Naive thymus-derived CD8-positive, alpha-beta T cell (primary cell): ENCODE data around the gene TMEM35A. TPM values are rescaled to one million over a fixed set of nuclear protein-coding genes. Genes with fewer than 3 reads are reported as not detected.
A peak's percentile ranks its signal among the peaks of the same experiment; 100 is the strongest.
"Not testable (repeated sequence)": the region's sequence is repeated elsewhere in the genome, so short reads cannot be mapped to it uniquely, and the experiment has no call there.

Experiments
- ATAC-seq, 2 donors: fragments of 150-1000 bp; cut with Tn5 transposase in 1 of 2; sonication (Bioruptor Pico), chemical (Tn5 transposase) in 1 of 2; 1 replicate in 1 of 2; 2 replicates in 1 of 2; pipeline ENCODE4 v1.10.0; 2021; ENCODE audit warnings: mild to moderate bottlenecking in 2 of 2, moderate library complexity in 2 of 2
- POLR2A ChIA-PET: fragments of 350-600 bp; sonication (Branson Sonifier 250); formaldehyde crosslinking; loops from one replicate; lab custom pipeline; 2021; ENCODE audit warnings: antibody characterized with exemption; lab: Charles Lee
- DNase-seq, 10 donors: peaks; one replicate each; pipeline versions ENCODE4 v3.0.0 to v3.0.0-alpha.2; 2020 to 2022
- H3K27ac Mint-ChIP-seq, 10 donors: one replicate each; pipeline ENCODE4 v1.8.0; 2020 to 2022; ENCODE audit warnings: mild to moderate bottlenecking in 10 of 10, mixed read lengths in 10 of 10, moderate library complexity in 4 of 10, inconsistent platforms in 1 of 10
- H3K27me3 Mint-ChIP-seq, 5 donors: one replicate each; pipeline ENCODE4 v1.8.0; 2021 to 2022; ENCODE audit warnings: mixed read lengths in 5 of 5
- H3K36me3 Mint-ChIP-seq, 3 donors: one replicate each; pipeline ENCODE4 v1.8.0; 2020 to 2022; ENCODE audit warnings: mixed read lengths in 3 of 3, mild to moderate bottlenecking in 2 of 3, inconsistent platforms in 1 of 3
- H3K4me1 Mint-ChIP-seq, 4 donors: one replicate each; pipeline ENCODE4 v1.8.0; 2021 to 2022; ENCODE audit warnings: mixed read lengths in 4 of 4
- H3K4me3 Mint-ChIP-seq, 10 donors: one replicate each; pipeline ENCODE4 v1.8.0; 2020 to 2022; ENCODE audit warnings: mild to moderate bottlenecking in 10 of 10, mixed read lengths in 10 of 10, moderate library complexity in 6 of 10, inconsistent platforms in 1 of 10
- H3K9me3 Mint-ChIP-seq, 9 donors: one replicate each; pipeline ENCODE4 v1.8.0; 2020 to 2022; ENCODE audit warnings: mixed read lengths in 9 of 9, mild to moderate bottlenecking in 3 of 9, inconsistent platforms in 1 of 9, moderate library complexity in 1 of 9
- polyA plus RNA-seq, 3 donors: library from polyadenylated mRNA; unstranded; fragments of 300-500 nt; fragmentation: Illumina TruSeq; gene quantifications; one replicate each; pipeline ENCODE4 v1.2.3, GENCODE V29; 2021
- total RNA-seq, 8 experiments: library from RNA in 2 of 8; stranded (reverse) in 2 of 8; gene quantifications; one replicate each; pipeline ENCODE4 v1.2.3 and lab custom pipeline; 2021 to 2026

TMEM35A gene, protein sequence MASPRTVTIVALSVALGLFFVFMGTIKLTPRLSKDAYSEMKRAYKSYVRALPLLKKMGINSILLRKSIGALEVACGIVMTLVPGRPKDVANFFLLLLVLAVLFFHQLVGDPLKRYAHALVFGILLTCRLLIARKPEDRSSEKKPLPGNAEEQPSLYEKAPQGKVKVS
- not detected for total RNA-seq
- not detected for polyA plus RNA-seq
- total RNA-seq (lab: John Stamatoyannopoulos, UW), result 0 to 0.07 (median 0) reads per million in 6 experiments

DNA sequence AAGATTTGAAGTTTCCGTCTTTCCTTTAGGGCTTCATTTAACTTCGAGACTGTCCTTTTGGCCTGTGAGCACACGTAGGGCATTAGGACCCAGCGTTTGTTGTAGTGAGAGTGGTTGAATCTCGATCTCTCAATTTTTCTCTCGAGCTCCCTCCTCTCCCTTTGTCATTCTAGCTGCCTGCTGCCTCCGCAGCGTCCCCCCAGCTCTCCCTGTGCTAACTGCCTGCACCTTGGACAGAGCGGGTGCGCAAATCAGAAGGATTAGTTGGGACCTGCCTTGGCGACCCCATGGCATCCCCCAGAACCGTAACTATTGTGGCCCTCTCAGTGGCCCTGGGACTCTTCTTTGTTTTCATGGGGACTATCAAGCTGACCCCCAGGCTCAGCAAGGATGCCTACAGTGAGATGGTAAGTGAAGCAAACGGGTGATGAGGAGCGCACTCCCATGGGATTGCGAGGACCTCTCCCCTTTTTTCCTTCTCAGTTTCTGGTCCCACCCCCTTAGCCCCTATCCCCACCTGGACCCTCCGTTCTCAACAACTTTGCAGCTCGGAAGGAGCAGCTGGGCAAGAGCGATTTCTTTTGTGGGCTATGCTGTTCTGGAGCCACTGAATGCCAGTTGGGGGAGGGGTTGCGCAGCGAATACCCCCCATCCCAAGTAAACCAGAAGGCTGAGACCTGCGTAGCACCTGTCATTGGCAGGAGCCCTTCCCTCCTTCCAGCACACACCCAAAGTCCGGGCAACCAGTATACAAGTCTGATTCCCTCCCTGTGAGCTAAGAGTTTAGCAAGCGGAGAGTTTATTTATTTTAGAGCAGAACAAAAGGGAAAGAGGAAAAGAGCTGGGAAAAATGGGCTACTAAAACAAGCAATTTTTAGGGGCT lies at the start of gene TMEM35A:
TSS of gene TMEM35A (plus strand) at position 164 of the 883 bp plus-strand sequence. CDS start at position 288, 124 bp downstream.
- H3K4me1 Mint-ChIP-seq, result peaks cover 4 to 12% (median 9%) of the 10 kb centered on the region in 4 donors
- peaks cover 0 to 31% (median 11%) of the 10 kb centered on the region in 5 donors for H3K27me3 Mint-ChIP-seq
- DNase-seq, result no peak
- ATAC-seq, result peak in 1 of 2 donors; percentile 42
- POLR2A ChIA-PET, result no interaction called here
- no peaks in the 10 kb centered on the region for H3K36me3 Mint-ChIP-seq
- H3K4me3 Mint-ChIP-seq, result peak within 1 kb of the TSS in 9 of 10 donors; percentile 8 to 60 (median 43)
- H3K9me3 Mint-ChIP-seq, result peaks cover 0 to 8% (median 0%) of the 10 kb centered on the region in 9 donors
- H3K27ac Mint-ChIP-seq, result peak within 1 kb of the TSS in 2 of 10 donors; percentile 20 to 29

DNA sequence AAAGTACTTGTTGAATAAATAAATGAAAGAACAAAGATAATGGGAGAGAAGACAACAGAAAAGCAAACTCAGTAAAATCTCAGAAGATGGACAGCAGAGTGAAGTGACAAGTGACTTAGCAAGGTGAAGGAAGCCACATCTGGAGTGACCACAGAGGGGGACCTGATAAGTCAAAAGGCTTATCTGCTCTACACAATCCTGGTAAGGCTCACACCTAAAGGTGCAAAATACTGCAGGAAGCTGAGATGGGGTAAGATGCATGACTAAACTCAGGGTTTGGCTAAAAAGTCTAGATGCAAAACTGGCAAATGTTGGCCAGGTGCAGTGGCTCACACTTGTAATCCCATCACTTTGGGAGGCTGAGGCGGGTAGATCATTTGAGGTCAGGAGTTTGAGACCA lies 49.0 kb upstream of the TMEM35A start:
- Mint-ChIP-seq H3K27ac (peak overlapping the region in 1 of 10 donors; percentile 25), H3K4me1 (peaks cover 11 to 20% (median 17%) of the 10 kb centered on the region in 4 donors), H3K4me3 (no peak overlapping the region), H3K9me3 (no peaks in the 10 kb centered on the region), H3K27me3 (no peaks in the 10 kb centered on the region), H3K36me3 (peaks cover 8 to 80% (median 19%) of the 10 kb centered on the region in 3 donors)
- DNase-seq (no peak), ATAC-seq (no peak)
- POLR2A ChIA-PET, result no interaction called here

DNA sequence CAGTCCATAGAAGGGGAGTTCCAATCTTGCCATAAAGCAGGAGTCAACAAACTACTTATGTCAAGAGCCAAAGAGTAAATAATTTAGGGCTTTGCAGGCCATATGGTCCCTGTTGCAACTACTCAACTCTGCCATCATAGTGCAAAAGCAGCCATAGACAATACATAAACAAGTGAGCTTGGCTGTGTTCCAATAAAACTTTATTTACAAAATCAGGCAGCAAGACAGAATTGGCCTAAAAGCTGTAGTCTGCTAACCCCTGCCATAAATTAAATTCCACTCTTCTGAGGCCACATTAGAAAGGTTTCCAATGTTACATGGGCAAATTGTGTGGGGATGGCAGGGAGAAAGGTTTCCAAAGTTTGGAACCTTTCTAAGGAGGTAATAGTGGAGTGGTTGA lies 41.4 kb upstream of the TMEM35A start:
- ATAC-seq (no peak), DNase-seq (no peak)
- Mint-ChIP-seq H3K9me3 (no peaks in the 10 kb centered on the region), H3K4me3 (no peak overlapping the region), H3K36me3 (peaks cover 4 to 75% (median 5%) of the 10 kb centered on the region in 3 donors), H3K27ac (peak overlapping the region in 3 of 10 donors; percentile 6 to 55 (median 31)), H3K4me1 (peaks cover 0 to 9% (median 0%) of the 10 kb centered on the region in 4 donors), H3K27me3 (no peaks in the 10 kb centered on the region)
- POLR2A ChIA-PET, result no interaction called here

DNA sequence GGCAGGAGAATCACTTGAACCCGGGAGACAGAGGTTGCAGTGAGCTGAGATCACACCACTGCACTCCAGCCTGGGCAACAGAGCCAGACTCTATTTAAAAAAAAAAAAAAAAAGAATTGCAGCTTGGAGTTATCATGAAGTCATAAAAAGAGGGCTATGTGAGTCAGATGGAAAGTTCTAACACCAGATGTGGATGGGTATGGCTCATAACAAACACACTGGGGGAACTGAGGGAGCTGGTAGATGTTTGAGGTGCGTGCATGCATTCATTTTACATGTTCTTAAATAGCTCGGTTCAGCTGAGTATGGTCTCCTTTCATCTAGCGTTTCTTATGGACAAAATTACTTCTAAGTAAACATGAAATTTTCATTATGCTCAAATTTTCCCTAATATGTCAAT lies 38.5 kb upstream of the TMEM35A start:
- Mint-ChIP-seq H3K4me1 (peaks cover 2 to 14% (median 6%) of the 10 kb centered on the region in 4 donors), H3K4me3 (no peak overlapping the region), H3K27me3 (no peaks in the 10 kb centered on the region), H3K27ac (no peak overlapping the region), H3K36me3 (peaks cover 6 to 70% (median 9%) of the 10 kb centered on the region in 3 donors), H3K9me3 (no peaks in the 10 kb centered on the region)
- DNase-seq (no peak), ATAC-seq (no peak)
- POLR2A ChIA-PET, result no interaction called here

DNA sequence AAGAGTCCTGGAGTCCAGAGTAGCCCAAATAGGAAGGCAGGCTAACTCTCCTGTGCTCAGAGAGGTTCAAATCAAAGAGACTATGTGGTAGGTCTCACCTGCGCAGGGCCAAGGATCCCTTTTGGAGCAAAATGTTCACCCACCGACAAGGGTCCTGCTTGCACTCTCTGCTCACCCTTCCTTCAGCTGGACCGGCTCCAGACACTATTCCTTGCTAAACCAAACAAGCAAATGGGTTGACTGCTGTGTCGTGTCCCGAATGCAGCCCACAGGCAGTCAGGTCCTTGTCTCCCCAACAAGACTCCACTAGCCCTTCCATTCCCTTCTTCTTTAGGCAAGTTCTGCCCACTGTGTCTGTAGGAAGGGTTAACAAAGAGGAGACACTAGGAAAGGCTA lies 27.5 kb upstream of the TMEM35A start:
- H3K27ac Mint-ChIP-seq, result peak overlapping the region; percentile 92 to 99 (median 98)
- H3K9me3 Mint-ChIP-seq, result no peaks in the 10 kb centered on the region
- H3K27me3 Mint-ChIP-seq, result no peaks in the 10 kb centered on the region
- peak overlapping the region; percentile 83 to 96 (median 90) for H3K4me3 Mint-ChIP-seq
- DNase-seq (no peak), ATAC-seq (no peak)
- peaks cover 3 to 39% (median 35%) of the 10 kb centered on the region in 4 donors for H3K4me1 Mint-ChIP-seq
- peaks cover 4 to 20% (median 7%) of the 10 kb centered on the region in 3 donors for H3K36me3 Mint-ChIP-seq
- POLR2A ChIA-PET, result interaction anchor here (0.7 to 0.9 kb wide), 2 partner anchors 13 to 230 kb away, joined by 4 to 9 read pairs; no protein-coding TSS in a partner anchor

DNA sequence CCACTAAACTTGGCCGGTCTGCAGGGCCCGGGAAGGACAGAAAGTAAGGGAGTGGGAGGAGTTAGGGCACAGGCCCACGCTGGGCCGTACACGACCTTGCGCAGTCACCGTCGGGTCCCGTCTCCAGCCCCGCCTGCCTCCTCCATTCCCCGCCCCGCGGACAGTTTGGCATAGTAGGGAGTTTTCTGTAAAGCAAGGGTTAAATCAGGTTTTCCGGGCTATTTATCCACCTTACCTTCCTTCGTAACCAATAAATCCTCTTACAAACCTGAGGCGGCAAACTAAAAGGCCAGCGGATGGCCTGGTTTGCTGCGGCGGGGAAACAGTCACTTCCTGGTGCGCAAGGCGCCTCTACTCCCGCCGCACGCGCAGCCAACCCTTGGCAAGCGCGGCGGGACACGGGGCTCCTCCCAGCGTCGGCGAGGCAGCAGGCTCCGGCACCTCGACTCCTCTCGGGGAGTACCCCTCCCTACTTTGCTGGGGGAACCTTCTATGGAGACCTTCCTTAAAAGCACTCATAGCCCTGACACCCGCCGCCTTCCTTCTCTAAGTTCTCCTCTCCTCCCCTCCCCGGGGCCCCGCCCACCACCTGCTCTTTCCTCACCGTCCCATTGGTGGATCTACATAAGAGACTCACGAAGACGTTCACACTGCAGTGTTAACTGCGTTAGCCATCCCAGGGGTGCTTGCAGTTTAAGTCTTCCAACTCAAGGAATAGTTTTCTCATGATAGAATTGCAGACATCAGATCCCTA lies 27.0 kb upstream of the TMEM35A start, which contains the start of gene TRMT2B:
TSS of gene TRMT2B (minus strand) at position 563 of the 754 bp plus-strand sequence. CDS start 9,822 bp downstream, outside the sequence.
- peak within 1 kb of the TSS; percentile 92 to 99 (median 98) for H3K27ac Mint-ChIP-seq
- POLR2A ChIA-PET, result interaction anchor here (0.9 kb wide), 1 partner anchor 14 kb away, joined by 9 read pairs; no protein-coding TSS in a partner anchor
- H3K27me3 Mint-ChIP-seq, result no peaks in the 10 kb centered on the region
- peak; percentile 63 to 92 (median 76) for DNase-seq
- ATAC-seq, result peak; percentile 87
- H3K4me3 Mint-ChIP-seq, result peak within 1 kb of the TSS; percentile 83 to 96 (median 90)
- peaks cover 4 to 16% (median 7%) of the 10 kb centered on the region in 3 donors for H3K36me3 Mint-ChIP-seq
- H3K4me1 Mint-ChIP-seq, result peaks cover 3 to 36% (median 32%) of the 10 kb centered on the region in 4 donors
- H3K9me3 Mint-ChIP-seq, result no peaks in the 10 kb centered on the region

DNA sequence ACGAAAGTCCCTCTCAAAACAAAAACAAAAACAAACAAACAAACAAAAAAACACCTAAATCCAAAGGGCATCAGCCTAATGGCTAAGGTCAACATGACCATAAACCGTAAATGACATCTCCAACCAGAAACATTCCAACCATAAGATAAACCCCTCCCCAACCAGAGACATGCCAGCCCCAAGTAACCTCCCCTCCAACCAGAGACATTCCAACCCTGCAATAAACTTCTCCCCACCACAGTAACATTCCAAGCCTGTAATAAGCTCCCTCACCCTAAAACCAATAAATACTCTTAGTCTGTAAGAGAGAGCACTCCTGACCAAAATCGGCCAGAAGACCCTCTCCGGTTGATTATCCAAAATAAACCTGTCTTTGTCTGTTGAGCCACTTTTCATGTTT lies 22.1 kb upstream of the TMEM35A start:
- H3K27ac Mint-ChIP-seq, H3K36me3 Mint-ChIP-seq, ATAC-seq, POLR2A ChIA-PET, H3K4me3 Mint-ChIP-seq, H3K9me3 Mint-ChIP-seq, DNase-seq, H3K27me3 Mint-ChIP-seq: not testable (repeated sequence)
- peaks cover 0 to 10% (median 3%) of the 10 kb centered on the region in 4 donors for H3K4me1 Mint-ChIP-seq

DNA sequence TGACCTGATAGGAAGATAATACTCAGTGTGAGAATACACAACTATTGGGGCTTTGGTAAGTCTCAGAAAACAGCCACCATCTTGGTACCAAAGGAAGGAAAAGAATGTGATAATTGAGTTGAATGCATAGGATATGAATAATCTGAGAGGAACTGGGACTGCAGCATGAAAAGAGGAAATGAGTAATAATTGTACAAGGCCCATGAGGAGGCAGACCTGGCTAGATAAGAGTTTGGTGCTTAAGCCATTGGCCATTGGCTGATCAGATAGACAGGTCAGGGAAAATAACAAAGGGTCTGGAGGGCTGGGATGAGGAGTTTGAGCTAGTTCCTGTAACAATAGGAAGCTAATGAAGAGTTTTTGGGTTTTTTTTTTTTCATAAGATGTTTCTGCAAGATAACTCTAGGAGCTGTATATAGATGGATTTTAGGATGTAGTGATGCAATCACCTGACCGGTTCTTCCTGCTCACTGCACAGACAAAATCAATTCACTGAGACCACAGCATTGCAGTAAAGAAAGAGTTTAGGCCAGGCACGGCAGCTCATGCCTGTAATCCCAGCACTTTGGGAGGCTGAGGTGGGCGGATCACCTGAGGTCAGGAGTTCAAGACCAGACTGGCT lies 21.5 kb upstream of the TMEM35A start:
- POLR2A ChIA-PET, result no interaction called here
- no peaks in the 10 kb centered on the region for H3K27me3 Mint-ChIP-seq
- peak overlapping the region in 1 of 10 donors; percentile 43 for H3K27ac Mint-ChIP-seq
- H3K9me3 Mint-ChIP-seq, result peaks cover 0 to 2% (median 0%) of the 10 kb centered on the region in 9 donors
- H3K4me3 Mint-ChIP-seq, result no peak overlapping the region
- H3K4me1 Mint-ChIP-seq, result peaks cover 0 to 8% (median under 1%) of the 10 kb centered on the region in 4 donors
- no peak for ATAC-seq
- H3K36me3 Mint-ChIP-seq, result peaks cover 0 to 4% (median 0%) of the 10 kb centered on the region in 3 donors
- no peak for DNase-seq

DNA sequence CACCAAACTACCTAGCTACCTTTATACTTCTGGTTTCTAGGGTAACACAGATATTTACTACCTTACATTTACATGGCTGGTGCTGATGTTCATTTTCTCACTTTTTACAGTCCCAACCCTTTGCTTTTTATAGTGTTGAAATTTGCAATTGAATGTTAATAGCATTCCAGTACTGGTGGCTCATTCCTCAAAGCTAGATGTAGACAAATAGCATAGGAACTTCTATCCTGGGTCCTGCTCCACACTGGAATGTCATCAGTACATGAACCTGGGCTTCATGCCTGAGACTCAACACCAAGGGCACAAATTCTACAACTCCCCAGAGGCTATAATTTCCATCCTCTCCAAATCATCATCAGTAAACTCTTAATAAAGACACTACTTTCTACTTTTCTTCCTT lies 16.5 kb upstream of the TMEM35A start:
- H3K27ac Mint-ChIP-seq, result peak overlapping the region in 1 of 10 donors; percentile 48
- peaks cover 0 to 2% (median 0%) of the 10 kb centered on the region in 5 donors for H3K27me3 Mint-ChIP-seq
- DNase-seq, result no peak
- H3K4me1 Mint-ChIP-seq, result peaks cover 0 to 1% (median under 1%) of the 10 kb centered on the region in 4 donors
- ATAC-seq, result no peak
- no peak overlapping the region for H3K4me3 Mint-ChIP-seq
- peaks cover 0 to 4% (median 0%) of the 10 kb centered on the region in 3 donors for H3K36me3 Mint-ChIP-seq
- POLR2A ChIA-PET, result no interaction called here
- peaks cover 0 to under 1% (median 0%) of the 10 kb centered on the region in 9 donors for H3K9me3 Mint-ChIP-seq

DNA sequence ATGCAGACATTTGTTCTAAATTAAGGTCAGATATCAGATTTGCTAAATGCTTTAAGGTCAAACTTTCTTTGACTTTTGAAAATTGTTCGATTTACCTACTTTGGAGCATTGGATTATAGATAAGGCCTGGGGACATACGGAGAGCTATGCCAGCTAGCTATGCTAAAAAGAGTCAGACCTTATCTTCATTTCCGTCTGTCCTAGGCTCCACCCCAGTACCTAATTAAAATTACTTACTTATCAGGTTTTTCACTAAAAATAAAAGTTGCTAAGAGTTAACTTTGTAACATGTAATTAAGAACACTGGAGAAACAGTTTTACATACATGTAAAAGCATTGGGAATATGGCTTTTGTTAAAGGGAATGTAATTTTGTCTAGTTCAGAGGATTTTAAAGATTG lies 7.1 kb upstream of the TMEM35A start:
- peaks cover 0 to 8% (median 0%) of the 10 kb centered on the region in 9 donors for H3K9me3 Mint-ChIP-seq
- POLR2A ChIA-PET, result no interaction called here
- H3K4me3 Mint-ChIP-seq, result no peak overlapping the region
- ATAC-seq, result no peak
- H3K36me3 Mint-ChIP-seq, result no peaks in the 10 kb centered on the region
- H3K27me3 Mint-ChIP-seq, result peaks cover 0 to 2% (median 0%) of the 10 kb centered on the region in 5 donors
- H3K27ac Mint-ChIP-seq, result no peak overlapping the region
- H3K4me1 Mint-ChIP-seq, result no peaks in the 10 kb centered on the region
- no peak for DNase-seq

DNA sequence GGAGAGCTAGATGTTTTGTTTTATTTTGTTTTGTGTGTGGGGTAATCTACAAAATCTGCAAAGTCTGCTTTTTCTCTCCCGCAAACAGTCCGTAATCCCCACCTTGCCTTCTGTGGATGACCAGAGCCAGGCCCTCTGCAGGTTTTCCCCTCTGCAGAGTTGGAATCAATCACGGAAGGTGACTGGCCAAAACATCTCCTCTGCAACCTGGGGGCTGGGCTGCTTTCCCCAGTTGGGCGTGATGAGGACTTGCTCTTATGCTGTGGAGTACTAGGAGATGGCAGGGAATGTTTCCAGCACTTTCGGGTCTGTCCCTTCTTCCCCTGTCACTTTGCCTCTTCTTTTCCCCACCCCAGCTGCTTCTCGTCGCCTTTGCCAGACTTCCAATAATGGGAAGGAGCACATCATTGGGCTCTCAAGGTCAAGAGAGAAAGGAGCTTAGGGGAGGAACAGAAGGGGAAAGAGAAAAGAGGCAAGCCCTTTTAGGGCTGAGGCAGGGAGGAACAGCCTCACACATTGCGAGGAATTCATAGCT lies 1.1 kb downstream of the TMEM35A start:
- ATAC-seq, result no peak
- Mint-ChIP-seq H3K4me1 (peaks cover 4 to 12% (median 9%) of the 10 kb centered on the region in 4 donors), H3K9me3 (peaks cover 0 to 5% (median 0%) of the 10 kb centered on the region in 9 donors), H3K4me3 (no peak overlapping the region), H3K36me3 (no peaks in the 10 kb centered on the region), H3K27me3 (peaks cover 0 to 31% (median 11%) of the 10 kb centered on the region in 5 donors), H3K27ac (no peak overlapping the region)
- POLR2A ChIA-PET, result no interaction called here
- no peak for DNase-seq
